Measurements from ENCODE around the gene WNT4.

The WNT4 gene

DNA sequence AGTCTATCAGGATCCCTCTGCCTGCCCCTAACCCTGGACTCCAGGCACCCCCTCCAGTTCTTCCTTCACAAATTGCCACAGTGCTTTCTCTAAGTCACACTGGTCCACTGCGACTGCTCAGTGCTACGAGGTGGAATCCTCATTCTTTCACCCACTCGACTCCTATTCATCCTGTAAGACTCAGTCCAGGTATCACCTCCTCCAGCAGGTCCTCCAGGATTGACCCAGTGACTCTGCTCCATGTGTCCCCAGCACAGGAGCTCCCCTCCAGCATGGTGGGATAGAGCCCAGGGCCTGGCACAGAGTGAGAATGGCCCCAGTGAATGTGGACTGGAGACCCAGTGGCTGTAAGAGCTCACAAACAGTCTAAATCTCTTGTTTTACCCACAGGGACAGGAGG, 45.5 kb upstream of the WNT4 start:
- POLR2A ChIA-PET: no interaction called here
- CTCF ChIA-PET: no interaction called here
- no peak for DNase-seq (ENCODE audit: extremely low spot score)
- TF ChIP-seq TARDBP (IDR thresholded peaks at IDR 0.05) (no peak), L3MBTL2 (conservative IDR thresholded peaks at IDR 0.05) (no peak)

DNA sequence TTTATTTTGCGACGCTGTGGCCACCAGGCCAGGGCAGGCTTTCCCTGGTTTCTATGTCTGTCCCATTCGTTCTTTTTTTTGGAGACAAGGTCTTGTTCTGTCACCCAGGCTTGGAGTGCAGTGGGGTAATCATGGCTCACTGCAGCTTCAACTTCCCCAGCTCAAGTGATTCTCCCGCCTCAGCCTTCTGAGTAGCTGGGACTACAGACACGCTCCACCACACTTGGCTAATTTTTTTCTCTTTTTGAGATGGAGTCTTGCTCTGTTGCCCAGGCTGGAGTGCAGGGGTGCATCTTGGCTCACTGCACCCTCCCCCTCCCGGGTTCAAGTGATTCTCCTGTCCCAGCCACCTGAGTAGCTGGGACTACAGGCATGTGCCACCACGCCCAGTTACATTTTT, 43.4 kb upstream of the WNT4 start:
- no peak for DNase-seq (ENCODE audit: extremely low spot score)
- ChIA-PET CTCF (no interaction called here), POLR2A (no interaction called here)
- TF ChIP-seq SUZ12 (IDR thresholded peaks at IDR 0.05): no peak
- TF ChIP-seq TARDBP (IDR thresholded peaks at IDR 0.05): no peak
- TF ChIP-seq, protein P1, sequence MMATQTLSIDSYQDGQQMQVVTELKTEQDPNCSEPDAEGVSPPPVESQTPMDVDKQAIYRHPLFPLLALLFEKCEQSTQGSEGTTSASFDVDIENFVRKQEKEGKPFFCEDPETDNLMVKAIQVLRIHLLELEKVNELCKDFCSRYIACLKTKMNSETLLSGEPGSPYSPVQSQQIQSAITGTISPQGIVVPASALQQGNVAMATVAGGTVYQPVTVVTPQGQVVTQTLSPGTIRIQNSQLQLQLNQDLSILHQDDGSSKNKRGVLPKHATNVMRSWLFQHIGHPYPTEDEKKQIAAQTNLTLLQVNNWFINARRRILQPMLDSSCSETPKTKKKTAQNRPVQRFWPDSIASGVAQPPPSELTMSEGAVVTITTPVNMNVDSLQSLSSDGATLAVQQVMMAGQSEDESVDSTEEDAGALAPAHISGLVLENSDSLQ (IDR thresholded peaks at IDR 0.05): no peak
- no peak for TF ChIP-seq ZNF384 (IDR thresholded peaks at IDR 0.05)
- no peak for TF ChIP-seq CTBP1 (IDR thresholded peaks at IDR 0.05; ENCODE audit: borderline replicate concordance)
- no peak for TF ChIP-seq ARNT (IDR thresholded peaks at IDR 0.05)
- TF ChIP-seq SP1 (IDR thresholded peaks at IDR 0.05): no peak
- no peak for TF ChIP-seq ELF4 (IDR thresholded peaks at IDR 0.05)
- no peak for TF ChIP-seq LEF1 (IDR thresholded peaks at IDR 0.05; ENCODE audit: borderline replicate concordance)

DNA sequence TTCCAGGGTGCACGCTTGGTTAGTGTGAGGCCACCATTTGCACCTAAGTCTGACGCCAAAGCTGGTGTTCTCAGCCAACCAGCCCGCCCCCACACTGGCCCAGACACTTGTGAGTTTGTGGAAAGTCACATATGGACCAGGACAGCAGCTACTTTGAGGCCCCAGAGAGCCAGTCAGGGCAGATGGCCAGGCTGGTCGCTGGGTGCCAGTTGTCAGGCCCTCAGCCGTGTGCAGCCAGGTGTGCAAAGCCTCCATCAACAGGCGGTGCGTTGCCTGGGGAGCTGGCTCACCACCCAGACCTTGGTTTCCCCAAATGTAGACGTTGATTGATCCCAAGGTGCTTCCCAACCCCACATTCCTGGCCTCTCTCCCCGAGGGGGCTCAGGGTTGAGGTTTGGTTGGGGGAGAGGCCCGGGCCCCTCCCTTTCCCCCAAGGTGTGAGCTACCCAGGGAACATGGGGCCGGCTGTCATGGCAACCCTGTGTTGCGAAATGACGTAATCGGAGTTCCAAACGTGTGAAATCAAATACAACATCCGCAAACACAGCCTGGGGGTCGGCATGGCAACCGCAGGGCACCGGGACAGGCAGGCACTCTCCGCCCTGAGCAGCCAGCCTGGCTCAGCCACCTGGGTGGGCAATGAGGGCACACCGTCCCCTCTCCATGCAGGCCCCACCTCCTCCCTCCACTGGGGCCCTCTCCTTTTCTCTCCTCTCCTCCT, 42.2 kb upstream of the WNT4 start:
- ChIA-PET POLR2A (no interaction called here), CTCF (no interaction called here)
- no peak for DNase-seq (ENCODE audit: extremely low spot score)
- TF ChIP-seq ARNT (IDR thresholded peaks at IDR 0.05) (no peak), HDGF (IDR thresholded peaks at IDR 0.05; ENCODE audit: borderline replicate concordance) (no peak), FOXM1 (IDR thresholded peaks at IDR 0.05; ENCODE audit: borderline replicate concordance) (no peak), NFRKB (IDR thresholded peaks at IDR 0.05) (no peak)

DNA sequence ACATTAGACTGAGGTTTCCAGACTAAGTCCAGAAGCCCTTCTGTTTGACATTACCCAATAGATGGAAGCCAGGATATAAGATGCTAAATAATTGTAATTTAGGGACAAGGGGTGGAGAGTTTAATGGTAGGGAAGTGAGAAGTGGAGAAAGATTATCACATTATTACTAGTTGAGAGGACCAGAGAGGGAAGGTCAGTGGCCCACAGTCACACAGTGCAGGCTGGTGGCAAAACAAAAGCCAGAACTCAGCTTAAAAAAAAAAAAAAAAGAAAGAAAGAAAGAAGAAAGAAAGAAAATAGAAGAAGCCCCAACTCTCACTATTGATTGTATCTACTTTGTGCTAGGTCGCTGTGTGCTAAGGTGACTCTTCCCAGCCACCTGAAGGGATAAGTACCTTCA, 41.6 kb upstream of the WNT4 start:
- ChIA-PET POLR2A (no interaction called here), CTCF (no interaction called here)
- no peak for DNase-seq (ENCODE audit: extremely low spot score)
- no peak for TF ChIP-seq CTBP1 (IDR thresholded peaks at IDR 0.05; ENCODE audit: borderline replicate concordance)
- no peak for TF ChIP-seq FOXM1 (IDR thresholded peaks at IDR 0.05; ENCODE audit: borderline replicate concordance)

DNA sequence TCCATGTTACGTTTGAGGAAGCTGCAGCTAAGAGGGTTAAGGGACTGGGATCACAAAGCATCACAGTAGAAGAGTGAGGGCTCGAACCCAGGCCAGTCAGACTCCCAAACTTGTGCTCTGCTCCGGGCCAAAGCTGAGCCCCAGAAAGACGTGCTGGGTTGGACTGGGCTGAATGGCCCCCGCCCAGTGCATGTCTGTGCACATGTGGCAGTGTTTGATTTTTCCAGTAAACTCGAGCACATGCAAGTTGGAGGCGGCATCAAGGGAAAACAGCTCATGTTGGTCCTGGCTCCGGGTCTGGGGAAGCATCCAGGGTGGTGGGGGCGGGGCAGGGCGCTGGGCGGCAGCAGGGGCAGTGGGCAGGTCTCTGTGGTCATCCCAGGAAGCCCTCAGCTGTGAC, 39.8 kb upstream of the WNT4 start:
- CTCF ChIA-PET: no interaction called here
- POLR2A ChIA-PET: no interaction called here
- no peak for TF ChIP-seq FOXK2 (IDR thresholded peaks at IDR 0.05)
- no peak for TF ChIP-seq LEF1 (IDR thresholded peaks at IDR 0.05; ENCODE audit: borderline replicate concordance)
- no peak for TF ChIP-seq ARNT (IDR thresholded peaks at IDR 0.05)
- TF ChIP-seq HDGF (IDR thresholded peaks at IDR 0.05; ENCODE audit: borderline replicate concordance): no peak
- no peak for TF ChIP-seq SP1 (IDR thresholded peaks at IDR 0.05)
- TF ChIP-seq CTBP1 (IDR thresholded peaks at IDR 0.05; ENCODE audit: borderline replicate concordance): no peak
- no peak for TF ChIP-seq FOXM1 (IDR thresholded peaks at IDR 0.05; ENCODE audit: borderline replicate concordance)
- no peak for TF ChIP-seq FOXA1 (IDR thresholded peaks at IDR 0.05)
- no peak for TF ChIP-seq TARDBP (IDR thresholded peaks at IDR 0.05)
- no peak for TF ChIP-seq L3MBTL2 (conservative IDR thresholded peaks at IDR 0.05)
- TF ChIP-seq SUZ12 (IDR thresholded peaks at IDR 0.05): no peak
- TF ChIP-seq ZNF384 (IDR thresholded peaks at IDR 0.05): no peak
- no peak for TF ChIP-seq ELF4 (IDR thresholded peaks at IDR 0.05)
- TF ChIP-seq, protein P1 (IDR thresholded peaks at IDR 0.05): no peak
- no peak for TF ChIP-seq BHLHE40 (IDR thresholded peaks at IDR 0.05; ENCODE audit: borderline replicate concordance)
- no peak for TF ChIP-seq NFRKB (IDR thresholded peaks at IDR 0.05)

DNA sequence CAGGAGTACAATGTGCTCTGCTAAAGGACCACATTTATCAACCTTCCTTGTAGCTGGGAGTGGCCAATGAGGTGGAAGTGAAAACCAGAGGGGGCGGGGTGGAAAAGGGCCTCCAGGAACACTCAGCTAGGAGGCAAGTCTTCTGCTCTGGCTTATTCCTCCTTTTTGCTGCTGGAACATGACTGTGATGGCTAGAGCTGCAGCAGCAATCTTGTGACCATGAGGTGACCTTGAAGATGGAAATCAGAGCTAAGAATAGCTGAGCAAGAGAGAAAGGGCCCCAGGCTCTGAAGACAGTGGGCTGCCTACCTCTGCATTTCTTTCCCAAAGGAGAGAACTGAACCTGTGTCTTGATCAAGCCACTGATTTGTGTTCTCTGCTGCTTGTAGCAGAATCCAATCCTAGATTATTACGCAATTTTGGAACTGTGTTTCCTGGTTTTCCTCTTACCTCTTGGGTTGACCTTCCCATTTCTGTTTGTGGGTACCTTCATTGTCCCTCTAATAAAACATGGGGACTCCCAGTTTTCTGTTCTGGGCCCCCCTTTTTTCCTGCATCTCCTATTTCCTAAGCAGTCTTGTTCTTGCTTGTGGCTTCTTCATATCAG, 36.4 kb upstream of the WNT4 start:
- POLR2A ChIA-PET: no interaction called here
- CTCF ChIA-PET: no interaction called here
- DNase-seq (ENCODE audit: extremely low spot score): no peak
- TF ChIP-seq SUZ12 (IDR thresholded peaks at IDR 0.05): no peak
- no peak for TF ChIP-seq TARDBP (IDR thresholded peaks at IDR 0.05)
- TF ChIP-seq ZNF384 (IDR thresholded peaks at IDR 0.05): no peak
- TF ChIP-seq L3MBTL2 (conservative IDR thresholded peaks at IDR 0.05): no peak
- no peak for TF ChIP-seq FOXK2 (IDR thresholded peaks at IDR 0.05)
- TF ChIP-seq FOXA1 (IDR thresholded peaks at IDR 0.05): no peak
- TF ChIP-seq NFRKB (IDR thresholded peaks at IDR 0.05): no peak
- no peak for TF ChIP-seq ELF4 (IDR thresholded peaks at IDR 0.05)
- no peak for TF ChIP-seq CTBP1 (IDR thresholded peaks at IDR 0.05; ENCODE audit: borderline replicate concordance)
- TF ChIP-seq LEF1 (IDR thresholded peaks at IDR 0.05; ENCODE audit: borderline replicate concordance): no peak
- TF ChIP-seq HDGF (IDR thresholded peaks at IDR 0.05; ENCODE audit: borderline replicate concordance): no peak
- TF ChIP-seq ARNT (IDR thresholded peaks at IDR 0.05): no peak
- no peak for TF ChIP-seq SP1 (IDR thresholded peaks at IDR 0.05)
- TF ChIP-seq BHLHE40 (IDR thresholded peaks at IDR 0.05; ENCODE audit: borderline replicate concordance): no peak
- TF ChIP-seq, protein P1 (IDR thresholded peaks at IDR 0.05): no peak
- TF ChIP-seq FOXM1 (IDR thresholded peaks at IDR 0.05; ENCODE audit: borderline replicate concordance): no peak

More for the DNA sequence above, 39.8 kb upstream of the WNT4 start:
- DNase-seq (ENCODE audit: extremely low spot score): no peak

Data from HEK293T (cell line).